ENCODE data around the gene EMC1. TPM values are rescaled to one million over a fixed set of nuclear protein-coding genes. Genes with fewer than 3 reads are reported as not detected.
"Not testable (repeated sequence)": the region's sequence is repeated elsewhere in the genome, so short reads cannot be mapped to it uniquely, and the experiment has no call there.

EMC1 gene
- total RNA-seq: 10 to 100 TPM; 18.7 to 38.0 (median 34.7) TPM

DNA sequence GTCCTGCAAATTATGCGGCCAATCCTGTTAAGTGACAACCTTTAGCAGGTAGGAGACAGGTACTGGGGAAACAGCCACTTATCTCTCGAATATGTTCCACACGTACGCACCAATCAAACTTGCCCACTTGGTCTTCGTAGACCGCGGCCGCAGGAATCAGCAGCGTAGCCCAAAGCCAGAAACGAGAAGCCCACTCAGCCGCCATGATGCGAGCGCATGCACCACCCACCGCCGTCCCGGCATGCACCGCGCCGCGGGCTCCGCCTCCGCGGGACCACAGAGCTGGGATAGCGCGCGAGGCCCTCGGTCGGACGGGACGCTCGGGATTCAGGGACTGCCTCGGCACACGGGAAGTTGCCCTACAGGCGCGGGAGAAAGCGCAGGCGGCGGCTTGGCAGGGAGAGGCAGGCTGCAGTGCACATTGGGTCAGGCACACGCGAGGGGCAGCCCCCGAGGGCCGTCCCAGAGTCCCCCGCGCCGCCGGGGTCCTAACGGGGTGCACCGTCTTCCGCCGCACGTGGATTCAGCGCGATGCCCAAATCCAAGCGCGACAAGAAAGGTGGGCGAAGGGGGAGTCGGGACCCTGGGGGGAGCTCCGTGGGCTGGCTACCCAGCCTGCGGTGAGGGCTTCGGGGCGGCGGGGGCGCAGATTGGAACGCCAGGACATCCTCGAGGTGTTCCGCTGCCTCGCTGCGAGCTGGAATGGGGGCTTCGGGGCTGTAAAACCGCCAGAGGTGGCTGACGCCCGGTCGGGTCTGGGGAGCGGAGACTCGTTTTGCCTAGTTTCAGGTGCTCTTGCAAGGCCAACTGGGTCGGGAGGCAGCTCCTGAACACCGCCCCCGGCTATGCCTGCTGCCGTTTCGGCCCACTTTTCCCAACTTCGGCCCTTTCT, at the start of gene EMC1, which contains the start of gene MRTO4:
Gene EMC1 (minus strand): TSS at position 220 of the 892 bp plus-strand sequence. CDS start 15 bp downstream, at position 205.
Gene MRTO4 (plus strand): TSS at position 501 of the 892 bp plus-strand sequence. CDS start 31 bp downstream, at position 532.
- TF ChIP-seq, protein P1, sequence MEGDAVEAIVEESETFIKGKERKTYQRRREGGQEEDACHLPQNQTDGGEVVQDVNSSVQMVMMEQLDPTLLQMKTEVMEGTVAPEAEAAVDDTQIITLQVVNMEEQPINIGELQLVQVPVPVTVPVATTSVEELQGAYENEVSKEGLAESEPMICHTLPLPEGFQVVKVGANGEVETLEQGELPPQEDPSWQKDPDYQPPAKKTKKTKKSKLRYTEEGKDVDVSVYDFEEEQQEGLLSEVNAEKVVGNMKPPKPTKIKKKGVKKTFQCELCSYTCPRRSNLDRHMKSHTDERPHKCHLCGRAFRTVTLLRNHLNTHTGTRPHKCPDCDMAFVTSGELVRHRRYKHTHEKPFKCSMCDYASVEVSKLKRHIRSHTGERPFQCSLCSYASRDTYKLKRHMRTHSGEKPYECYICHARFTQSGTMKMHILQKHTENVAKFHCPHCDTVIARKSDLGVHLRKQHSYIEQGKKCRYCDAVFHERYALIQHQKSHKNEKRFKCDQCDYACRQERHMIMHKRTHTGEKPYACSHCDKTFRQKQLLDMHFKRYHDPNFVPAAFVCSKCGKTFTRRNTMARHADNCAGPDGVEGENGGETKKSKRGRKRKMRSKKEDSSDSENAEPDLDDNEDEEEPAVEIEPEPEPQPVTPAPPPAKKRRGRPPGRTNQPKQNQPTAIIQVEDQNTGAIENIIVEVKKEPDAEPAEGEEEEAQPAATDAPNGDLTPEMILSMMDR (IDR thresholded peaks at IDR 0.05): peak in 1 of 6 experiments; percentile 43
- peak in 1 of 4 donors; percentile 14 for TF ChIP-seq POLR2A (IDR thresholded peaks at IDR 0.05)
- Histone ChIP-seq H3K36me3 (peaks cover 0 to 36% (median 0%) of the 10 kb centered on the region in 3 donors), H3K4me3 (peak within 1 kb of the TSS; percentile 73 to 96 (median 84)), H3K27me3 (no peaks in the 10 kb centered on the region), H3K4me1 (peaks cover 17 to 48% (median 26%) of the 10 kb centered on the region in 3 donors), H3K9me3 (no peaks in the 10 kb centered on the region), H3K27ac (peak within 1 kb of the TSS; percentile 91 to 95 (median 94))
- DNase-seq: peak; percentile 16
- 0 to 3% methylated on average over 15 to 32 of the region's 81 CpGs for WGBS, 2 donors
- intact Hi-C loops (cut with DNase I): loop anchor here (10.0 kb wide), 1 partner anchor 403 kb away; no protein-coding TSS in a partner anchor

GRCh38 chr1:19300211-19300610, 48.9 kb upstream of the EMC1 start:
- Histone ChIP-seq H3K4me3 (no peak overlapping the region), H3K36me3 (peaks cover 10 to 53% (median 14%) of the 10 kb centered on the region in 3 donors), H3K4me1 (no peaks in the 10 kb centered on the region), H3K9me3 (peaks cover 0 to 6% (median 2%) of the 10 kb centered on the region in 3 donors), H3K27ac (no peak overlapping the region), H3K27me3 (no peaks in the 10 kb centered on the region)
- 81% methylated on average over 2 of the region's 2 CpGs; no CpG with 5 or more reads in 1 of the 2 donors for WGBS, 2 donors
- no peak for DNase-seq
- intact Hi-C loops (cut with DNase I): no loop called here
- TF ChIP-seq, protein P1 (IDR thresholded peaks at IDR 0.05): no peak
- no peak for TF ChIP-seq POLR2A (IDR thresholded peaks at IDR 0.05)

GRCh38 chr1:19294638-19295037, 43.3 kb upstream of the EMC1 start:
- no peak overlapping the region for H3K4me3 ChIP-seq
- H3K36me3 ChIP-seq: peaks cover 0 to 18% (median 0%) of the 10 kb centered on the region in 3 donors
- peaks cover 0 to 21% (median 10%) of the 10 kb centered on the region in 3 donors for H3K9me3 ChIP-seq
- no peaks in the 10 kb centered on the region for H3K27me3 ChIP-seq
- TF ChIP-seq, protein P1 (IDR thresholded peaks at IDR 0.05): no peak
- no peak for TF ChIP-seq POLR2A (IDR thresholded peaks at IDR 0.05)
- peaks cover 0 to under 1% (median 0%) of the 10 kb centered on the region in 3 donors for H3K4me1 ChIP-seq
- intact Hi-C loops (cut with DNase I): no loop called here
- DNase-seq: no peak
- H3K27ac ChIP-seq: no peak overlapping the region
- WGBS, 2 donors: 69 to 100% methylated on average over 2 of the region's 2 CpGs

DNA sequence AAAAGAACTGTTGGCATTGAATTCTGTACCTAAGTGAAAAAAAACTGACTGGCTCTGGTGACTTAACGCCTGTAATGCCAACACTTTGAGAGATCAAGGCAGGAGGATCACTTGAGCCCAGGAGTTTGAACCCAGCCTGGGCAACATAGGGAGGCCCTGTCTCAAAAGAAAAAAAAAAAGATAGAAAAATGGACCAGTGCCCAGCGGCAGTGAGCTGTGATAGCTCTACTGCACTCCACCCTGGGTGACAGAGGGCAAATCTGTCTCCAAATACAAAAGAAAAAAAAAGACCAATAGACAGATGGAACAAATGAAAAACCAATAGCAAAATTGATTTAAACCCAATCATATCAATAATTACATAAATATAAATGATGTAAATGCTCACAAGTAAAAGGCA, 37.9 kb upstream of the EMC1 start:
- peak overlapping the region; percentile 39 to 64 (median 51) for H3K4me3 ChIP-seq
- peaks cover 0 to 10% (median 0%) of the 10 kb centered on the region in 3 donors for H3K36me3 ChIP-seq
- peak overlapping the region in 2 of 4 donors; percentile 7 to 55 for H3K27ac ChIP-seq
- H3K27me3 ChIP-seq: no peaks in the 10 kb centered on the region
- 30 to 47% methylated on average over 2 of the region's 2 CpGs for WGBS, 2 donors
- TF ChIP-seq POLR2A (IDR thresholded peaks at IDR 0.05): no peak
- TF ChIP-seq, protein P1 (IDR thresholded peaks at IDR 0.05): no peak
- DNase-seq: no peak
- intact Hi-C loops (cut with DNase I): no loop called here
- peaks cover 0 to 5% (median under 1%) of the 10 kb centered on the region in 3 donors for H3K9me3 ChIP-seq
- peaks cover 0 to 20% (median 4%) of the 10 kb centered on the region in 3 donors for H3K4me1 ChIP-seq

GRCh38 chr1:19288324-19289241, 37.3 kb upstream of the EMC1 start, which contains the start of gene AKR7A3:
TSS of gene AKR7A3 (minus strand) at chr1:19288770. CDS start at chr1:19288709, 61 bp downstream.
- WGBS, 2 donors: 21 to 50% methylated on average over 7 to 17 of the region's 82 CpGs
- peaks cover 0 to 20% (median 4%) of the 10 kb centered on the region in 3 donors for H3K4me1 ChIP-seq
- H3K4me3 ChIP-seq: peak within 1 kb of the TSS; percentile 39 to 64 (median 51)
- H3K36me3 ChIP-seq: peaks cover 0 to 14% (median 0%) of the 10 kb centered on the region in 3 donors
- H3K27me3 ChIP-seq; intact Hi-C loops (cut with DNase I); DNase-seq; H3K9me3 ChIP-seq: not testable (repeated sequence)
- H3K27ac ChIP-seq: peak within 1 kb of the TSS in 3 of 4 donors; percentile 7 to 55 (median 18)
